ENCODE measurements around the gene CYP3A4.
"Not testable (repeated sequence)": the region's sequence is repeated elsewhere in the genome, so short reads cannot be mapped to it uniquely, and the experiment has no call there.

CYP3A4 gene

GRCh38 chr7:99790407-99790806, 6.4 kb upstream of the CYP3A4 start:
- Mint-ChIP-seq H3K27ac (no peak overlapping the region), H3K27me3 (ENCODE audit: low read depth) (peaks cover 4% of the 10 kb centered on the region), H3K4me1 (no peaks in the 10 kb centered on the region), H3K9me3 (no peaks in the 10 kb centered on the region), H3K36me3 (ENCODE audit: low read depth) (no peaks in the 10 kb centered on the region), H3K4me3 (no peak overlapping the region)
- TF ChIP-seq, protein P1, sequence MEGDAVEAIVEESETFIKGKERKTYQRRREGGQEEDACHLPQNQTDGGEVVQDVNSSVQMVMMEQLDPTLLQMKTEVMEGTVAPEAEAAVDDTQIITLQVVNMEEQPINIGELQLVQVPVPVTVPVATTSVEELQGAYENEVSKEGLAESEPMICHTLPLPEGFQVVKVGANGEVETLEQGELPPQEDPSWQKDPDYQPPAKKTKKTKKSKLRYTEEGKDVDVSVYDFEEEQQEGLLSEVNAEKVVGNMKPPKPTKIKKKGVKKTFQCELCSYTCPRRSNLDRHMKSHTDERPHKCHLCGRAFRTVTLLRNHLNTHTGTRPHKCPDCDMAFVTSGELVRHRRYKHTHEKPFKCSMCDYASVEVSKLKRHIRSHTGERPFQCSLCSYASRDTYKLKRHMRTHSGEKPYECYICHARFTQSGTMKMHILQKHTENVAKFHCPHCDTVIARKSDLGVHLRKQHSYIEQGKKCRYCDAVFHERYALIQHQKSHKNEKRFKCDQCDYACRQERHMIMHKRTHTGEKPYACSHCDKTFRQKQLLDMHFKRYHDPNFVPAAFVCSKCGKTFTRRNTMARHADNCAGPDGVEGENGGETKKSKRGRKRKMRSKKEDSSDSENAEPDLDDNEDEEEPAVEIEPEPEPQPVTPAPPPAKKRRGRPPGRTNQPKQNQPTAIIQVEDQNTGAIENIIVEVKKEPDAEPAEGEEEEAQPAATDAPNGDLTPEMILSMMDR (IDR thresholded peaks at IDR 0.05; ENCODE audit: unreplicated experiment in 3 of 3): no peak

- Mint-ChIP-seq H3K27ac (no peak overlapping the region), H3K36me3 (ENCODE audit: low read depth) (no peaks in the 10 kb centered on the region), H3K27me3 (ENCODE audit: low read depth) (peaks cover 6% of the 10 kb centered on the region), H3K4me1 (no peaks in the 10 kb centered on the region), H3K4me3 (no peak overlapping the region), H3K9me3 (no peaks in the 10 kb centered on the region)
- TF ChIP-seq, protein P1 (IDR thresholded peaks at IDR 0.05; ENCODE audit: unreplicated experiment in 3 of 3): no peak
These were observed 5.6 kb upstream of the CYP3A4 start for GRCh38 chr7:99789441-99790070.

DNA sequence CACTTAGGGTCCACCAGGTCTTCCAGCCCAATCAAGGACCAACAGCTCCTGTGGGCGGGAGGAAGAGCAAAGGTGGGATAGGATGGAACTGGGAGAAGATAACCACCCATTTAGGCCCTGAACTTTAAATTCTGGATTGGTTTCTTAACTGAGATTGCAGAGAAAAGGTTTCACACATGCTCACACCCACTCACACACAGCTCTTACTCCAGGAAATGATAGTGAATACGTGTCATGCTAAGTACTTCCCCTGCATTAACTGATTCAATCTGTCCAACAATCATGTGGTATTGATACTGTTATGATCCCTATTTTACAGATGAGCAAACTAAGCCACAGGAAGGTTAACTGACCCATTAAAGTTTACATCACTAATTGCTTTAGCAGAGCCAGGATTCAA, 4.6 kb upstream of the CYP3A4 start:
- no peak overlapping the region for H3K4me3 Mint-ChIP-seq
- TF ChIP-seq, protein P1 (IDR thresholded peaks at IDR 0.05; ENCODE audit: unreplicated experiment in 3 of 3): no peak

GRCh38 chr7:99786726-99787335, 2.8 kb upstream of the CYP3A4 start:
- Mint-ChIP-seq H3K4me3 (no peak overlapping the region), H3K27me3 (ENCODE audit: low read depth) (peaks cover 11% of the 10 kb centered on the region), H3K9me3 (no peaks in the 10 kb centered on the region), H3K36me3 (ENCODE audit: low read depth) (no peaks in the 10 kb centered on the region), H3K27ac (no peak overlapping the region), H3K4me1 (peaks cover 5% of the 10 kb centered on the region)
- TF ChIP-seq, protein P1 (IDR thresholded peaks at IDR 0.05; ENCODE audit: unreplicated experiment in 3 of 3): no peak

More for the DNA sequence above, 4.6 kb upstream of the CYP3A4 start:
- no peak overlapping the region for H3K27ac Mint-ChIP-seq
- H3K27me3 Mint-ChIP-seq (ENCODE audit: low read depth): peaks cover 11% of the 10 kb centered on the region
- no peaks in the 10 kb centered on the region for H3K9me3 Mint-ChIP-seq
- H3K4me1 Mint-ChIP-seq: peaks cover 5% of the 10 kb centered on the region
- no peaks in the 10 kb centered on the region for H3K36me3 Mint-ChIP-seq (ENCODE audit: low read depth)

- not testable (repeated sequence) for H3K4me3 Mint-ChIP-seq; H3K4me1 Mint-ChIP-seq; H3K36me3 Mint-ChIP-seq (ENCODE audit: low read depth); H3K27ac Mint-ChIP-seq; H3K9me3 Mint-ChIP-seq
- peaks cover 17% of the 10 kb centered on the region for H3K27me3 Mint-ChIP-seq (ENCODE audit: low read depth)
These were observed 1.7 kb upstream of the CYP3A4 start for GRCh38 chr7:99785654-99786053.

- TF ChIP-seq, protein P1 (IDR thresholded peaks at IDR 0.05; ENCODE audit: unreplicated experiment in 3 of 3): no peak
- Mint-ChIP-seq H3K27ac (no peak overlapping the region), H3K4me3 (no peak overlapping the region), H3K9me3 (no peaks in the 10 kb centered on the region), H3K36me3 (ENCODE audit: low read depth) (no peaks in the 10 kb centered on the region), H3K4me1 (peaks cover 5% of the 10 kb centered on the region), H3K27me3 (ENCODE audit: low read depth) (peaks cover 16% of the 10 kb centered on the region)
These were observed 1.7 kb downstream of the CYP3A4 start for GRCh38 chr7:99782012-99782953.

All from nephron (organoid).